Thyroid gland (tissue), 4 donors: ENCODE results near the gene KLHL12. TPM values are rescaled to one million over a fixed set of nuclear protein-coding genes. Genes with fewer than 3 reads are reported as not detected.

Source experiments
- DNase-seq, 2 donors: peaks; one replicate each; pipeline ENCODE4 v3.0.0-alpha.2; 2019
- H3K27ac ChIP-seq, 3 donors: fragments of 200-600 bp; sonication (generic); 1 replicate in 2 of 3; 2 replicates in 1 of 3; pipeline ENCODE4 v1.5.1; 2016 to 2019; ENCODE audit warnings: mild to moderate bottlenecking in 1 of 3, moderate library complexity in 1 of 3
- H3K27me3 ChIP-seq: fragments of 200-600 bp; sonication (generic); one replicate; pipeline ENCODE4 v1.5.1; 2019
- H3K36me3 ChIP-seq, 2 donors: fragments of 200-600 bp; sonication (generic); one replicate each; pipeline ENCODE4 v1.5.1; 2016 to 2019
- H3K4me1 ChIP-seq, 2 donors: fragments of 200-600 bp; sonication (generic); one replicate each; pipeline ENCODE4 v1.5.1; 2017 to 2019
- H3K4me3 ChIP-seq, 3 donors: fragments of 200-600 bp; sonication (generic); replicated peaks in 1 of 3; 1 replicate in 2 of 3; 2 replicates in 1 of 3; pipeline ENCODE4 v1.5.1; 2016; ENCODE audit warnings: mild to moderate bottlenecking in 1 of 3
- H3K9me3 ChIP-seq: fragments of 200-600 bp; sonication (generic); one replicate; pipeline ENCODE4 v1.5.1; 2017
- CTCF ChIP-seq, 6 experiments: fragments of 200-600 bp in 3 of 6; fragments of 450-650 bp in 3 of 6; sonication (generic) in 3 of 6; IDR thresholded peaks; one replicate each; pipeline ENCODE4 v1.5.1; 2016 to 2019; ENCODE audit warnings: antibody characterized with exemption in 6 of 6, mild to moderate bottlenecking in 2 of 6, inconsistent platforms in 1 of 6, moderate library complexity in 1 of 6
- POLR2A ChIP-seq, 2 donors: fragments of 450-650 bp; IDR thresholded peaks; one replicate each; pipeline ENCODE4 v1.6.1; 2017; ENCODE audit warnings: antibody characterized with exemption in 2 of 2, mild to moderate bottlenecking in 2 of 2, moderate library complexity in 1 of 2
- WGBS, 2 donors: methylation state at CpG; one replicate each; pipeline ENCODE4 v1.1.5; 2017; 5-methylcytosine and 5-hydroxymethylcytosine counted together
- intact Hi-C: fragments of 100-400 bp; cut with DNase I; formaldehyde crosslinking; loops from one replicate; pipeline ENCODE4 v1.15.1; 2023
- total RNA-seq, 4 donors: library from RNA; depleted of rRNA; stranded (reverse); fragments of >200 nt; gene quantifications; one replicate each; pipeline ENCODE4 v1.2.3, GENCODE V29; 2016

Gene KLHL12
- total RNA-seq, result 10 to 100 TPM; 25.1 to 34.0 (median 29.1) TPM

GRCh38 chr1:202926581-202927491 is at the start of gene KLHL12:
TSS of gene KLHL12 (minus strand) at chr1:202927234. CDS start at chr1:202925162, 2,072 bp downstream.
- 2% methylated on average over 17 to 20 of the region's 57 CpGs for WGBS, 2 donors
- Histone ChIP-seq H3K27ac (peak within 1 kb of the TSS; percentile 69 to 95 (median 86)), H3K4me3 (peak within 1 kb of the TSS; percentile 16 to 65 (median 47)), H3K27me3 (no peaks in the 10 kb centered on the region), H3K9me3 (no peaks in the 10 kb centered on the region), H3K4me1 (peaks cover 5 to 10% of the 10 kb centered on the region in 2 donors), H3K36me3 (no peaks in the 10 kb centered on the region)
- DNase-seq, result peak; percentile 96
- intact Hi-C loops, result no loop called here
- TF ChIP-seq POLR2A (IDR thresholded peaks at IDR 0.05) (peak in 1 of 2 donors; percentile 93), CTCF (IDR thresholded peaks at IDR 0.05) (peak; percentile 15 to 69 (median 52))

DNA sequence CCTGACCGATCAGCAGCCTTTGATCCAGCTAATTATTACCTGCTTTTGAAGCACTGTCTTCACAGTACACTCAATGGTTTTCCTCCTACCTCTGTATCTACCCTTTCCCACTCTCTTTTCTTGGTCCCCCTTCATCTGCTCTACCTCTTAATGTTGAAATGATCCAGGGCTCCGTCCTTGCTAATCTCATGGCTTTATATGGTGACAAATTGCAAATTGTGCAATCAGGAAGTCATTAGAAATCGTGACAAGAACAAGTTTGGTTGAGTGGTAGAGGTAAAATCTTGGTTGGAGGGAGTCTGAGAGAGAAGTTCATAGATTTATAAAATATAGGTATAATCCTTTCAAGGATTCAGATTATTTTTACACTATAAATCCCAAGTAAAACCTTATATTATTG is 49.6 kb upstream of the KLHL12 start:
- intact Hi-C loops, result no loop called here
- H3K27me3 ChIP-seq, result no peaks in the 10 kb centered on the region
- 43 to 60% methylated on average over 3 of the region's 3 CpGs for WGBS, 2 donors
- TF ChIP-seq CTCF (IDR thresholded peaks at IDR 0.05) (no peak), POLR2A (IDR thresholded peaks at IDR 0.05) (no peak)
- H3K4me3 ChIP-seq, result no peak overlapping the region
- no peak for DNase-seq
- no peaks in the 10 kb centered on the region for H3K36me3 ChIP-seq
- no peaks in the 10 kb centered on the region for H3K4me1 ChIP-seq
- no peaks in the 10 kb centered on the region for H3K9me3 ChIP-seq
- no peak overlapping the region for H3K27ac ChIP-seq

GRCh38 chr1:202974856-202975255 is 47.8 kb upstream of the KLHL12 start:
- Histone ChIP-seq H3K36me3 (no peaks in the 10 kb centered on the region), H3K9me3 (no peaks in the 10 kb centered on the region), H3K4me1 (no peaks in the 10 kb centered on the region), H3K4me3 (no peak overlapping the region), H3K27ac (no peak overlapping the region), H3K27me3 (no peaks in the 10 kb centered on the region)
- WGBS, 2 donors, result 82 to 86% methylated on average over 3 of the region's 3 CpGs
- no peak for DNase-seq
- TF ChIP-seq CTCF (IDR thresholded peaks at IDR 0.05) (no peak), POLR2A (IDR thresholded peaks at IDR 0.05) (no peak)
- intact Hi-C loops, result no loop called here

DNA sequence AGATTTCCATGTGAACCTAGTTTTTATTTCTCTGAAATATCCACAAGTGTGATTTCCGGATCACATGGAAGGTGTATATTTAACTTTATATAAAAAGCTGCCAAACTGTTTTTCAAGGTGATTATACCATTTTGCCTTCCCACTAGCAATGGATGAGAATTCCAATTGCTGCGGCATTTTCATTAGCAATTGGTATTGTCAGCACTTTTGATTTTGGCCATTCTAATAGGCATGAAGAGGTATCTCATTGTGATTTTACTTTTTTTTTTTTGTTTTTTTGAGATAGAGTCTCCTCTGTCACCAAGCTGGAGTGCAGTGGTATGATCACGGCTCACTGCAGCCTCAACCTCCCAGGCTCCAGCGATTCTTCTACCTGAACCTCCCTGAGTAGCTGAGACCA is 45.0 kb upstream of the KLHL12 start:
- whole genome bisulfite sequencing, 2 donors, result 65% methylated on average over 4 of the region's 4 CpGs
- Histone ChIP-seq H3K27me3 (no peaks in the 10 kb centered on the region), H3K4me1 (peaks cover 0 to 7% of the 10 kb centered on the region in 2 donors), H3K27ac (no peak overlapping the region), H3K36me3 (no peaks in the 10 kb centered on the region), H3K9me3 (no peaks in the 10 kb centered on the region), H3K4me3 (no peak overlapping the region)
- intact Hi-C loops, result no loop called here
- TF ChIP-seq CTCF (IDR thresholded peaks at IDR 0.05) (no peak), POLR2A (IDR thresholded peaks at IDR 0.05) (no peak)
- DNase-seq, result no peak

DNA sequence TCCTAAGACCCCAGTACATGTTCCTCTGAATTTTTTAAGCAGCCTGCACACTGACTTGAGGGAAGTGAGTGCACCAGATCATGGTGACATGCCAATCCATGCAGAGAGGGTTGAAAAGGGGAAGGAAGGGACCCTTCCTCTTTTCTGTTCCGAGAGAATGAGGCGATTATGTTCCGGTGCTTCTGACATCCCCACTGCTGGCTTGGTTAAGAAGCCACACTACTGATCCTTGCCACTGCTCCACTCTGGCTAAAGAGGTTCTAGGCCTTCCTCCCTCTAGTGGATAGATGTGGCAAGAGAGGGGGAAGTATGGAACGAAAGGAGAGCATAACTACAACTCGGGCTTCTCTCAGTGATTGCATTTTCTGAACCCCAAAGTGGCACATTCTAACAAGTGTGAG is 41.9 kb upstream of the KLHL12 start:
- Histone ChIP-seq H3K4me1 (peaks cover 8 to 11% of the 10 kb centered on the region in 2 donors), H3K36me3 (no peaks in the 10 kb centered on the region), H3K9me3 (no peaks in the 10 kb centered on the region), H3K27me3 (no peaks in the 10 kb centered on the region), H3K4me3 (no peak overlapping the region), H3K27ac (no peak overlapping the region)
- intact Hi-C loops, result loop anchor here (5.0 kb wide), 1 partner anchor 38 kb away; the partner anchor contains the start of gene TMEM183A
- DNase-seq, result peak; percentile 14 to 21
- 46 to 47% methylated on average over 5 of the region's 5 CpGs for WGBS, 2 donors
- peak in 1 of 2 donors; percentile 9 for TF ChIP-seq POLR2A (IDR thresholded peaks at IDR 0.05)
- TF ChIP-seq CTCF (IDR thresholded peaks at IDR 0.05), result peak in 5 of 6 experiments; percentile 22 to 48 (median 40)
